Colonic mucosa (tissue), 4 donors: Measurements from ENCODE around the gene BZW2. TPM values are rescaled to one million over a fixed set of nuclear protein-coding genes. Genes with fewer than 3 reads are reported as not detected.

Experiments
- DNase-seq: peaks from one replicate; pipeline ENCODE4 v3.0.0-alpha.2; 2020
- H3K27ac ChIP-seq: fragments of 200-600 bp; one replicate; pipeline ENCODE4 v1.8.0; 2021
- H3K27me3 ChIP-seq: fragments of 200-600 bp; one replicate; pipeline ENCODE4 v1.8.0; 2021
- H3K36me3 ChIP-seq: fragments of 200-600 bp; one replicate; pipeline ENCODE4 v1.8.0; 2021
- H3K4me1 ChIP-seq: fragments of 200-600 bp; one replicate; pipeline ENCODE4 v1.8.0; 2021; ENCODE audit warnings: mild to moderate bottlenecking
- H3K4me3 ChIP-seq: fragments of 200-600 bp; one replicate; pipeline ENCODE4 v1.8.0; 2021
- H3K9ac ChIP-seq, 2 donors: one replicate each; pipeline ENCODE4 v1.7.0; 2013; ENCODE audit warnings: control low read depth in 2 of 2, low read depth in 2 of 2, low read length in 2 of 2
- H3K9me3 ChIP-seq: fragments of 200-600 bp; one replicate; pipeline ENCODE4 v1.8.0; 2021
- CTCF ChIP-seq: fragments of 200-600 bp; IDR thresholded peaks from one replicate; pipeline ENCODE4 v1.8.0; 2022; ENCODE audit warnings: antibody characterized with exemption, mild to moderate bottlenecking
- intact Hi-C: fragments of 100-400 bp; cut with DNase I; formaldehyde crosslinking; loops from one replicate; pipeline ENCODE4 v1.14.1; 2022
- total RNA-seq, 2 donors: library from RNA; stranded (reverse); fragmentation: NEBNext Ultra II Directional in 1 of 2; extraction: Animal tissue kit (Norgen Biotek cat#: 25700) in 1 of 2; gene quantifications; one replicate each; pipeline ENCODE4 v1.2.1, GENCODE V29; 2021
- donor health status: healthy.
- donor health status: DM: no; HTN: no; CAD: no.
- donor health status: DM: no; HTN: no; CAD: no.

BZW2 gene
- total RNA-seq, 2 donors from 2014 or later = 56.1 to 73.8 TPM

DNA sequence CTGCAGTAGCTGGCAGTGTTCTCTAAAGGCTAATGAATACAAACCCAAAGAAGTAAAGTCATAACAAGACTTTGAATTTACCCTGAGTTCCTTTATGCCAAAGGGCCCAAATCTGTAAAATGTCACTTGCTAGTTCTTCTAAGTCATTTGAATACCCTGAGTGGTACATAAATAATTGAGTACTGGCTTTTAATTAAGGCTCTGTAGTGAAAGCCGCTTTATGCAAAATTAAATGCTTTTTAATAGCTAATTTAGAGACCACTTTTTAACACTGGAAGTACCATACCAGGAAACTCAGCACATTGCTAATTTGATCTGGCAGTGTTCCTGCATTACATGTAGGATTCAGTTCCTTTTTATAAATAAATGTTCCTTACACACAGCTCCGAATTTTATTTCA, 83.6 kb downstream of the BZW2 start:
- intact Hi-C loops = no loop called here
- no peaks in the 10 kb centered on the region for H3K36me3 ChIP-seq
- H3K27me3 ChIP-seq = no peaks in the 10 kb centered on the region
- no peaks in the 10 kb centered on the region for H3K9me3 ChIP-seq
- DNase-seq = no peak
- no peak overlapping the region for H3K4me3 ChIP-seq
- TF ChIP-seq CTCF = no peak
- H3K27ac ChIP-seq = no peak overlapping the region
- H3K9ac ChIP-seq = no peak overlapping the region
- no peaks in the 10 kb centered on the region for H3K4me1 ChIP-seq

- Histone ChIP-seq H3K9ac (no peak overlapping the region), H3K4me1 (no peaks in the 10 kb centered on the region), H3K27ac (no peak overlapping the region), H3K36me3 (no peaks in the 10 kb centered on the region), H3K9me3 (no peaks in the 10 kb centered on the region), H3K4me3 (no peak overlapping the region), H3K27me3 (no peaks in the 10 kb centered on the region)
- TF ChIP-seq CTCF = no peak
- no peak for DNase-seq
- intact Hi-C loops = no loop called here
Measured at GRCh38 chr7:16730937-16731336, 85.0 kb downstream of the BZW2 start.

GRCh38 chr7:16732828-16733227, 86.8 kb downstream of the BZW2 start:
- no peak for TF ChIP-seq CTCF
- no peak for DNase-seq
- intact Hi-C loops = no loop called here
- H3K9me3 ChIP-seq = no peaks in the 10 kb centered on the region
- no peaks in the 10 kb centered on the region for H3K36me3 ChIP-seq
- H3K9ac ChIP-seq = no peak overlapping the region
- no peaks in the 10 kb centered on the region for H3K27me3 ChIP-seq
- H3K4me3 ChIP-seq = no peak overlapping the region
- no peaks in the 10 kb centered on the region for H3K4me1 ChIP-seq
- H3K27ac ChIP-seq = no peak overlapping the region

DNA sequence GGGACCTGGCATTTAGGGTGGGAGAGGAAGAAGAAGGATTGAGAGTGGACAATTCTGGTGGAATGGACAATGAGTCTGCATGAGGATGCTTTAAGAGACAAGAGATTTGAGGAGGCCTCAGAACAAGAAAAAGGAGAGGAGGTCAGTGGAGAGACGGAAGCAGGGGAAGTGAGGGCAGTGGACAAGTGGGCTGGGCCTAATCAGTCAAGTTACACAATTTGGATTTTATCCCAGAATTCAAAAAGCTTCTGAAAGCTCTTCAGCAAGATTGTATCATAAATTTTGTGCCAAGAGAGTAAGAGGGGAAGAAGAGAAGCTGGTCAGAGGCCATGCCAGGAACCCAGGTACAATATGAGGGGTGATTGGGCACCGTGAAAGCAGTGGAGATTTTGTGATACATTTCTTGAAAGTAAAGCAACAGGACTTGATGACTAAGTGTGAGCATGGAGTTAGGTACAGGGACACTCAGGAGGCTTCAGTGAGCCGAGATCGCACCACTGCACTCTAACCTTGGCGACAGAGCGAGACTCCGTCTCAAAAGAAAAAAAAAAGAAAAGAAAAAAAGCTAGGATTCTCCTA, 88.3 kb downstream of the BZW2 start:
- Histone ChIP-seq H3K27me3 (no peaks in the 10 kb centered on the region), H3K36me3 (no peaks in the 10 kb centered on the region), H3K9me3 (no peaks in the 10 kb centered on the region), H3K9ac (no peak overlapping the region), H3K27ac (no peak overlapping the region), H3K4me3 (no peak overlapping the region), H3K4me1 (no peaks in the 10 kb centered on the region)
- TF ChIP-seq CTCF = no peak
- intact Hi-C loops = no loop called here
- no peak for DNase-seq

DNA sequence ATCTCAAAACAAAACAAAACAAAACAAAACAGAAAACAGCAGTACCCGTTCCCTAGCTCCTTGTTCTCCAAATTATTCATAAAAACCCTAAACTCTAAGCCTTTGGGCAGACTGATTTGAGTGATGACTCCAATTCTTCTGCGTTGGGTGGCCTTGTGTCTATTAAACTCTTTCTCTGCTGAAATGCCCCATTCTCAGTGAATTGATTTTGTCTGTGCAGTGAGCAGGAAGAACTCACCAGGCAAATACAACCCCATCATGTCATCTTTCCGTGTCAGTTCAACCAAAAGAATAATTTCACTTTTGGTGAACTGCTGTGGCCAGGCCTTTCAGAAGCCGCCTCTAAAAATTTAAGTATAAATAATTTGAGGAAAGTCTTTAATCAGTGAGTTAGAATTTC, 89.0 kb downstream of the BZW2 start:
- H3K36me3 ChIP-seq = no peaks in the 10 kb centered on the region
- DNase-seq = no peak
- no peak overlapping the region for H3K27ac ChIP-seq
- no peak for TF ChIP-seq CTCF
- no peaks in the 10 kb centered on the region for H3K27me3 ChIP-seq
- H3K4me3 ChIP-seq = no peak overlapping the region
- H3K9me3 ChIP-seq = no peaks in the 10 kb centered on the region
- H3K9ac ChIP-seq = no peak overlapping the region
- intact Hi-C loops = no loop called here
- H3K4me1 ChIP-seq = no peaks in the 10 kb centered on the region
